AG04449 (cell line): Measurements from ENCODE around the gene INAVA.
"Not testable (repeated sequence)": the region's sequence is repeated elsewhere in the genome, so short reads cannot be mapped to it uniquely, and the experiment has no call there.

Experiments
- CTCF ChIA-PET: fragments of 350-600 bp; formaldehyde crosslinking; extraction: SDS; loops from one replicate; lab custom pipeline; 2021; ENCODE audit warnings: antibody characterized with exemption; lab: Yijun Ruan, JAX
- POLR2A ChIA-PET: fragments of 400-600, 350-600 bp; formaldehyde crosslinking; extraction: SDS; loops from one replicate; lab custom pipeline; 2020; ENCODE audit warnings: antibody characterized with exemption, inconsistent platforms; lab: Yijun Ruan, JAX
- DNase-seq: peaks from one replicate; pipeline ENCODE4 v3.0.0-alpha.2; 2010; ENCODE audit warnings: low read depth, low spot score
- H3K4me3 ChIP-seq: 2 replicates; pipeline ENCODE4 v1.5.1; 2011; ENCODE audit warnings: low read depth, mild to moderate bottlenecking, control low read depth, low read length
- TF ChIP-seq, protein P1 (sequence below): IDR thresholded peaks from one replicate; pipeline ENCODE4 v1.5.1; 2011; ENCODE audit warnings: mild to moderate bottlenecking, moderate library complexity, low read length, control low read depth, inconsistent platforms; ENCODE audit not compliant: insufficient read depth; ENCODE audit errors: missing control alignments

The INAVA gene

DNA sequence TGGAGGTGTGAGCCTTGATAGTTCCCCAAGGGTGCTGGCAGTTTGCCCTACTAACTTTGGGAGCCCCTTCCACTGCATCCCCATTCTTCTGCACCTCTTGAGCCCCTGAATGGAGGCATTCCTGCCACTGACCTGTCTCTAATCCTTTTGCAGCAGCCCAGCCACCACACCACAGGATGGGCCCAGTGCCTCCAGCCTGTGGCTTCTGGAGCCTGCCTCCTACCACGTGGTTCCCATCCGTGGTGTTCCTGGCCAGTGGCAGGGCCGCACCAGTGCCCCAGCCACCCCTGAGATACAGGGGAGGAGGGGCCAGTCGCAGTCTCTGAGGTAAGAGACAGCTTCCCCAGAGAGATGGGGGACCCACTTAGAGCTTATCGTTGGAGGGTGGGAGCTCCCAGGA, 14.4 kb downstream of the INAVA start:
- no peak overlapping the region for H3K4me3 ChIP-seq
- ChIA-PET POLR2A (no interaction called here), CTCF (no interaction called here)
- DNase-seq = no peak
- TF ChIP-seq, protein P1, sequence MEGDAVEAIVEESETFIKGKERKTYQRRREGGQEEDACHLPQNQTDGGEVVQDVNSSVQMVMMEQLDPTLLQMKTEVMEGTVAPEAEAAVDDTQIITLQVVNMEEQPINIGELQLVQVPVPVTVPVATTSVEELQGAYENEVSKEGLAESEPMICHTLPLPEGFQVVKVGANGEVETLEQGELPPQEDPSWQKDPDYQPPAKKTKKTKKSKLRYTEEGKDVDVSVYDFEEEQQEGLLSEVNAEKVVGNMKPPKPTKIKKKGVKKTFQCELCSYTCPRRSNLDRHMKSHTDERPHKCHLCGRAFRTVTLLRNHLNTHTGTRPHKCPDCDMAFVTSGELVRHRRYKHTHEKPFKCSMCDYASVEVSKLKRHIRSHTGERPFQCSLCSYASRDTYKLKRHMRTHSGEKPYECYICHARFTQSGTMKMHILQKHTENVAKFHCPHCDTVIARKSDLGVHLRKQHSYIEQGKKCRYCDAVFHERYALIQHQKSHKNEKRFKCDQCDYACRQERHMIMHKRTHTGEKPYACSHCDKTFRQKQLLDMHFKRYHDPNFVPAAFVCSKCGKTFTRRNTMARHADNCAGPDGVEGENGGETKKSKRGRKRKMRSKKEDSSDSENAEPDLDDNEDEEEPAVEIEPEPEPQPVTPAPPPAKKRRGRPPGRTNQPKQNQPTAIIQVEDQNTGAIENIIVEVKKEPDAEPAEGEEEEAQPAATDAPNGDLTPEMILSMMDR = no peak

DNA sequence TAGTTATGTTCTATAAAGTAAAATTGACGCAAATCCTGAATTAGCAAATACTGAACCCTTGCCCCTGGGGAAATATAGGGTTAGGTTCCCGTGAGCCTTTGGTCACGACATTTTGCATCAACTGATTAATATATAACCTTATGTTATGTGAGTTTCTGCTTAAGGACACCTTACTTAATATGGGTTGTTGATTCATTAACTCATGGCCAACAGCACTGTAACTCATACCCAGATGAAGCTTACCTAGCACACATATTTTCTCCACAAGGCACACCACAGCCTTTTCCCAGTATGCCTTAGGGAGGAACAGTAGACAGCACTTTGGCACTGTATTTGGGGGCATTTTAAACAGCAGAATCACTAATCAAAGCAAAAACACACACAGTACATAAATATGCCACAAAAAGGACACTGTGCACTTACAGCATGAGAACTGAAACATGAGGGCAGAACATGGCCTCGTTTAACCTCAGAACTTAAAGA, 15.1 kb downstream of the INAVA start:
- POLR2A ChIA-PET = no interaction called here
- DNase-seq = no peak

DNA sequence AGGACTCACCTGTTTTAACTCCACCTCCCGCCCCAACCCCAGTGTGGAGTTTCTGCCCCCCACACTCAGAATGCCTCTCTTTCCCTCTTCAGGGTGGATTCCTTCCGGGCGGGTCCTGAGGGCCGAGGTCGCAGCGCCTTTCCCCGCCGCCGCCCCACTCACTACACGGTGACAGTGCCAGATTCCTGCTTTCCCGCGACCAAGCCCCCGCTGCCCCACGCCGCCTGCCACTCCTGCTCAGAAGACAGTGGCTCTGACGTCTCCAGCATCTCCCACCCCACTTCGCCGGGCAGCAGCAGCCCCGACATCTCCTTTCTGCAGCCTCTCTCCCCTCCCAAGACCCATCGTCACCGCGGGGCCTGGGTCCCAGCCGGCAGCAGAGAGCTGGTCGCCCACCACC, 16.7 kb downstream of the INAVA start:
- no peak for DNase-seq
- no peak overlapping the region for H3K4me3 ChIP-seq
- ChIA-PET CTCF (no interaction called here), POLR2A (no interaction called here)
- TF ChIP-seq, protein P1 = no peak

More for the DNA sequence above, 15.1 kb downstream of the INAVA start:
- TF ChIP-seq, protein P1 = no peak
- CTCF ChIA-PET = no interaction called here
- no peak overlapping the region for H3K4me3 ChIP-seq

DNA sequence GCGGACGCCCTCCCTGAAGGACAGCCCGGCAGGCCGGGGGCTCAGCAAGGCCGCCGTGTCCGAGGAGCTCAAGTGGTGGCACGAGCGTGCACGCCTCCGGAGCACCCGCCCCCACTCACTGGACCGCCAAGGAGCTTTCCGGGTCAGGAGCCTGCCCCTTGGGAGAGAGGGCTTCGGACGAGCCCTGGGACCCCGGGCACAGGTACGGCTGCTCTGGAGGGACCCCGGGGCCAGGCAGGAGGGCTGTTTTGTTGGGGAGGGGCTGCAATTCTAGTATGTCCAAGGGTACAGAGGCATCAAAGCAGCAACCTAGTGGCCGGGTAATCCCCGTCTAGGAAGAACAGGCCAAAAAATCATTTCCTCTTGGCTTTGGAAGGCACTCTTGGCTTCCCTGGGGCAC, 17.2 kb downstream of the INAVA start:
- CTCF ChIA-PET, POLR2A ChIA-PET, DNase-seq, H3K4me3 ChIP-seq: not testable (repeated sequence)

DNA sequence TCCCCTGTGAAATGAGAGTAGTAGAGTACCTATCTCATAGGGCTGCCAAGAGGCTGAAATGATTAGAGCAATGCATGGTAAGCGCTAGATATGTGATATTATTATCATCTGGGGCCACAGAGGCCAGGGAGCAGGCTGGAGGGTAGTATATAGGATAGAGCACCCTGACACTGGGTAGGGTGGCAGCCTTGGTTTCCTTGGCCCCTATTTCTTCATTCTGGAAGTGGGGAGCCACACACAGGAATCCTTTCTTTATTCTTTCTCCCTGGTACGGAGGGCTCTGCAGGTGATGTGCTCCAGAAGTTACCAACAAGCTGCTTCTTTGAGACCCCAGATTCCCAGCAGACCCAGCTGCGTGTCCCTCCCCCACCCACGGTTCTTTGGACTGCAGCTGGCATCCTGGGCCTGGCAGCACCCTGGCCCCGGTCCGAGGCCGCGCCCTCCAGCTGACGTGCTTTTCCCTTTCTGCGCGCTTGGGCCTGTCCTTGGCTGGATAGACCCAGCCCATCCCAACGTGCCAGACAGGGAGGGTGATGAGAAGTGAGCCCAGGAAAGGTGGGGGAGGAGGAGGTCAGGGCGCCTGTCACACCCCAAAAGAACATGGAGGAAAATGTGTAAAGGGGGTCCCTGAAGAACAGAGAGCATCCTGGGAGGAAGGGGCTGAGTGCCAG, 18.2 kb downstream of the INAVA start:
- CTCF ChIA-PET = no interaction called here
- H3K4me3 ChIP-seq = no peak overlapping the region
- DNase-seq = no peak
- TF ChIP-seq, protein P1 = no peak
- POLR2A ChIA-PET = no interaction called here

DNA sequence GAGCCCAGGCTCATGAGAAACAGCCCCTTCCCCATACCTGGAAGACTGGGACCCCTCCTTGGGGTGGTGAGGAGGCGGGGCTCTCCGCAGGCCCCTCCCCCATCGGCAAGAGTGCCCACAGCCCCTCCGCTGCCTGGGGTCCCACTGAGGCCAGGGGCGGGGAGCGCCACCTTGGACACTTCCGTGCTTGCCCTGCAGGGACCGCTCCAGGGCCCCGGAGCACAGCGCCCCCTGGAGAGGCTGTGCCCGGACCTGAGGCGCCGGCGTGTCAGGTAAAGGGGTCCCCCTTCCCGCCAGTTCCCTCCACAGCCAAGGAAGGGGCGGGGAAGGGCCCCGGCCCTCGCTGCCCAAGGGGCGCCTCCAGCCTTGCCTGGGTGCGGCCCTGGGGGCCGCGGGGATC, 21.5 kb downstream of the INAVA start:
- ChIA-PET POLR2A (no interaction called here), CTCF (interaction anchor here (1.4 kb wide), 1 partner anchor 126 kb away, joined by 3 read pairs; no protein-coding TSS in a partner anchor)
- TF ChIP-seq, protein P1 = no peak
- H3K4me3 ChIP-seq = no peak overlapping the region
- DNase-seq = no peak

DNA sequence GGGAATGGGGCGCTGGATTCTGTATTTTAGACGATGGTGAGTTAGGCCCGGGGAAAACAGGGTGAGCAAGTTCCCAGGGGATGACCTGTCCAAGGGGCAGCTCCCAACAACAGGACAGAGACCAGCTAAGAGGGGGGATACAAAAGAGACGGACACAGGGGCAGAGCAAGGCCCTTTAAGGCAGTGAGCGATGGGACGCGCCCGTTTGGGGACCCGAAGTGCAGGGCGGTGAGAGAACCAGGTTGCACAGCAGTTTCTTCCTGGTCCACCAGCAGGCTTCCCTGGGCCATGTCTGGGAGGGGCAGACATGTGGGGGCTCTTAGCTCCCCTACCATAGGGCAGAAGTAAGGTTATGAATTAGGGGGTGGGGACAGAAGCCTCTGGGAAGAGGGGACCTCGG, 22.0 kb downstream of the INAVA start:
- no peak overlapping the region for H3K4me3 ChIP-seq
- no peak for DNase-seq
- TF ChIP-seq, protein P1 = no peak
- ChIA-PET CTCF (interaction anchor here (1.4 kb wide), 1 partner anchor 126 kb away, joined by 3 read pairs; no protein-coding TSS in a partner anchor), POLR2A (no interaction called here)
